GM19351 (cell line): ENCODE measurements around the gene CDK4.

Experiments used
- ATAC-seq: cut with Tn5 transposase; IDR thresholded peaks from one replicate; pipeline ENCODE4 v1.9.1; 2021; ENCODE audit warnings: mild to moderate bottlenecking, moderate library complexity; ENCODE audit not compliant: unreplicated experiment

CDK4 gene

GRCh38 chr12:57741413-57741789, 10.7 kb downstream of the CDK4 start:
- ATAC-seq: no peak

GRCh38 chr12:57740656-57741412, 11.3 kb downstream of the CDK4 start:
- ATAC-seq: peak; percentile 44

- no peak for ATAC-seq
Observed at GRCh38 chr12:57739914-57740538, 12.1 kb downstream of the CDK4 start.

- ATAC-seq: no peak
Observed at GRCh38 chr12:57739387-57739786, 12.7 kb downstream of the CDK4 start.

- no peak for ATAC-seq
Observed at GRCh38 chr12:57738661-57739237, 13.4 kb downstream of the CDK4 start, which contains the start of gene AGAP2. TSS of gene AGAP2 (minus strand) at chr12:57738742. CDS start at chr12:57738246, 496 bp downstream.

GRCh38 chr12:57737467-57738460, 14.3 kb downstream of the CDK4 start:
- no peak for ATAC-seq

GRCh38 chr12:57736741-57737466, 15.2 kb downstream of the CDK4 start:
- ATAC-seq: no peak

GRCh38 chr12:57735952-57736740, 16.0 kb downstream of the CDK4 start:
- ATAC-seq: no peak

GRCh38 chr12:57735198-57735855, 16.8 kb downstream of the CDK4 start:
- ATAC-seq: no peak

GRCh38 chr12:57734591-57734990, 17.5 kb downstream of the CDK4 start:
- ATAC-seq: no peak

- ATAC-seq: no peak
Observed at GRCh38 chr12:57733928-57734327, 18.2 kb downstream of the CDK4 start.

- no peak for ATAC-seq
Observed at GRCh38 chr12:57732726-57733593, 19.1 kb downstream of the CDK4 start.

- no peak for ATAC-seq
Observed at GRCh38 chr12:57732270-57732669, 19.8 kb downstream of the CDK4 start.

- ATAC-seq: no peak
Observed at GRCh38 chr12:57731411-57732080, 20.6 kb downstream of the CDK4 start.

GRCh38 chr12:57730336-57731067, 21.6 kb downstream of the CDK4 start:
- ATAC-seq: no peak

GRCh38 chr12:57729321-57729844, 22.7 kb downstream of the CDK4 start:
- no peak for ATAC-seq
